Measurements from ENCODE around the gene DYNLRB1. TPM values are rescaled to one million over a fixed set of nuclear protein-coding genes. Genes with fewer than 3 reads are reported as not detected.

The DYNLRB1 gene
- total RNA-seq, 1 experiment from 2014 or later: 142 TPM

DNA sequence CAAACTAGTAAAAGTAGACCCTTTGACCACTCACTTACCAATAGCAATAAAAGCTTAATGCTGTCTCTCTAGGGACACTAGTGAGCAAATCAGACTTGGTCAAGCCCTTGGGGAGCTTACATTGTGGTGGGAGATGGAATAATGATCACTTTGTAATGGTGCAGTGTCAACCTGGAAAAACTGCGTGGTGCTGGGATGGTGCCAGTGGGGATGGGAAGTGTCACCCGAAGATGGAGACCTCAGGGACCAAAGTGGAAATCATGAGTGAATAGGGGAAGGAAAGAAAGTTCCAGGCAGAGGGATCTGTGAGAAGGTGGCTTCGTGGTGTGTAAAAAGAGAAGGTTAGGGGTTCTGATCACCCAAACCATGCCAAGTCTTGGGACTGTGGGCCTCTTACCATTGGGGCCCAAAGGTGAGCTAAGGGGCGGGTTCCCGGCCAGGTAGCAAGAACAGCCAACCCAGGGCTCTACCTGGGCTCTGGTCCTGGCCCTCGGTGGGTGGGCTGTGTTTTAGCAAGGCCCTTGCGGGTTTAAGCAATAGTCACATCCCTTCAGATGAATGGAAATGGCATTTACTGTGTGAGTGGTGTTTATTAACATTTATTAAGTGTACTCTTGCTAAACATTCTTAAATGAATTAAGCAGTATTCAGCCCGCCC lies 15.5 kb downstream of the DYNLRB1 start:
- Histone ChIP-seq H3K27me3 (replicated peaks; ENCODE audit: insufficient read depth, low read depth, low read length, poor library complexity) (no peaks in the 10 kb centered on the region), H3K36me3 (ENCODE audit: insufficient read depth, low read length, poor library complexity, severe bottlenecking) (peaks cover 64% of the 10 kb centered on the region), H3K9me3 (ENCODE audit: low read depth, low read length, poor library complexity, severe bottlenecking) (no peaks in the 10 kb centered on the region), H3K4me1 (ENCODE audit: insufficient read depth, low read length, poor library complexity, severe bottlenecking) (no peaks in the 10 kb centered on the region), H3K4me3 (ENCODE audit: low read depth, low read length, poor library complexity, severe bottlenecking) (no peak overlapping the region), H3K27ac (ENCODE audit: low read depth, low read length, poor library complexity, severe bottlenecking) (no peak overlapping the region)
- ChIA-PET POLR2A (ENCODE audit: low non-redundant PET) (no interaction called here), CTCF (no interaction called here)
- no TSS peak for BruUV-seq (replicated peaks)
- TF ChIP-seq, protein P1, sequence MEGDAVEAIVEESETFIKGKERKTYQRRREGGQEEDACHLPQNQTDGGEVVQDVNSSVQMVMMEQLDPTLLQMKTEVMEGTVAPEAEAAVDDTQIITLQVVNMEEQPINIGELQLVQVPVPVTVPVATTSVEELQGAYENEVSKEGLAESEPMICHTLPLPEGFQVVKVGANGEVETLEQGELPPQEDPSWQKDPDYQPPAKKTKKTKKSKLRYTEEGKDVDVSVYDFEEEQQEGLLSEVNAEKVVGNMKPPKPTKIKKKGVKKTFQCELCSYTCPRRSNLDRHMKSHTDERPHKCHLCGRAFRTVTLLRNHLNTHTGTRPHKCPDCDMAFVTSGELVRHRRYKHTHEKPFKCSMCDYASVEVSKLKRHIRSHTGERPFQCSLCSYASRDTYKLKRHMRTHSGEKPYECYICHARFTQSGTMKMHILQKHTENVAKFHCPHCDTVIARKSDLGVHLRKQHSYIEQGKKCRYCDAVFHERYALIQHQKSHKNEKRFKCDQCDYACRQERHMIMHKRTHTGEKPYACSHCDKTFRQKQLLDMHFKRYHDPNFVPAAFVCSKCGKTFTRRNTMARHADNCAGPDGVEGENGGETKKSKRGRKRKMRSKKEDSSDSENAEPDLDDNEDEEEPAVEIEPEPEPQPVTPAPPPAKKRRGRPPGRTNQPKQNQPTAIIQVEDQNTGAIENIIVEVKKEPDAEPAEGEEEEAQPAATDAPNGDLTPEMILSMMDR (conservative IDR thresholded peaks at IDR 0.05; ENCODE audit: low read depth, low read length): no peak
- no peak for TF ChIP-seq EZH2 (IDR thresholded peaks at IDR 0.05; ENCODE audit: borderline replicate concordance, low read depth, low read length, poor library complexity, severe bottlenecking)
- DNase-seq (ENCODE audit: low spot score): no peak
- intact Hi-C loops (cut with micrococcal nuclease; ENCODE audit: unreplicated experiment): no loop called here

DNA sequence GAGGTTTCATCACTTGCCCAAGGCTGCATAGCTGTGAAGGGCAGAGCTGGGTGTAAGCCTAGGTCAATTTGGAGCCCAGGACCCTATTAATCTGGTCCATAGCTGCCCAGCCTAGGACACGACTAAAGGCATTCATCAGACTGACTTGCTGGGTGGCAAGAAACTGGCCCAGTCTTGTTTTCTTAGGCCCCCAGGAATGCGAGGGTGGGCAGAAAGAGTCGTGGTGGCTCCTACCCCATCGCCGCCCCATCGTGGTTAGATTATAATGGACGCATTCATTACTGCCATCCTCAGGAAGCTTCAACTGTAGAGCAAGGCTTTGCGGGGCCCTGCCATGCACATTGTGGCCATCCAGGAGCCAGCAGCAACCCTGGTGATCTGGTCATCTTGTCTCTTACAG lies 16.1 kb downstream of the DYNLRB1 start:
- ChIA-PET POLR2A (ENCODE audit: low non-redundant PET) (no interaction called here), CTCF (no interaction called here)
- BruUV-seq (replicated peaks): no TSS peak
- Histone ChIP-seq H3K9me3 (ENCODE audit: low read depth, low read length, poor library complexity, severe bottlenecking) (no peaks in the 10 kb centered on the region), H3K4me1 (ENCODE audit: insufficient read depth, low read length, poor library complexity, severe bottlenecking) (no peaks in the 10 kb centered on the region), H3K27ac (ENCODE audit: low read depth, low read length, poor library complexity, severe bottlenecking) (no peak overlapping the region), H3K27me3 (replicated peaks; ENCODE audit: insufficient read depth, low read depth, low read length, poor library complexity) (no peaks in the 10 kb centered on the region), H3K36me3 (ENCODE audit: insufficient read depth, low read length, poor library complexity, severe bottlenecking) (peaks cover 61% of the 10 kb centered on the region), H3K4me3 (ENCODE audit: low read depth, low read length, poor library complexity, severe bottlenecking) (no peak overlapping the region)
- intact Hi-C loops (cut with micrococcal nuclease; ENCODE audit: unreplicated experiment): no loop called here
- no peak for TF ChIP-seq EZH2 (IDR thresholded peaks at IDR 0.05; ENCODE audit: borderline replicate concordance, low read depth, low read length, poor library complexity, severe bottlenecking)
- TF ChIP-seq, protein P1 (conservative IDR thresholded peaks at IDR 0.05; ENCODE audit: low read depth, low read length): no peak
- no peak for DNase-seq (ENCODE audit: low spot score)

DNA sequence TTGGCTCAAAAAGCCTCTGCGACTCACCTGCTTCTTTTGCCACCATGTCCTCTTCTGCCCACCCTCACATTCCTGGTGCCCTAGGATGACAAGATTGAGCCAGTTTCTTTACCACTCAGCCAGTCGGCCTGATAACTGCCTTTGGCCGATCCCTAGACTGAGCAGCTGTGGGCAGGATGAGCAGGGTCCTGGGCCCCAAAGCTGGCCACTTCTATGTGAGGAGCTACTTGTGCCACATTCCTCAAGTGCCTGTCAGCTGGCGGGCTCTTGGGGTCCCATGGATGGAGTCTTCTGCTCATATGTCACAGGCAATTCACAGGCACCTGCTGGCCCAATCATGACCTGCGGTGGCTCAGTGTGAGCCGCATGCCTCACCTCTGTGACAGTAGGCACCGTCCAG lies 16.5 kb downstream of the DYNLRB1 start:
- DNase-seq (ENCODE audit: low spot score): no peak
- ChIA-PET POLR2A (ENCODE audit: low non-redundant PET) (no interaction called here), CTCF (no interaction called here)
- no peak overlapping the region for H3K27ac ChIP-seq (ENCODE audit: low read depth, low read length, poor library complexity, severe bottlenecking)
- H3K36me3 ChIP-seq (ENCODE audit: insufficient read depth, low read length, poor library complexity, severe bottlenecking): peaks cover 61% of the 10 kb centered on the region
- H3K4me1 ChIP-seq (ENCODE audit: insufficient read depth, low read length, poor library complexity, severe bottlenecking): no peaks in the 10 kb centered on the region
- no peak for TF ChIP-seq EZH2 (IDR thresholded peaks at IDR 0.05; ENCODE audit: borderline replicate concordance, low read depth, low read length, poor library complexity, severe bottlenecking)
- H3K9me3 ChIP-seq (ENCODE audit: low read depth, low read length, poor library complexity, severe bottlenecking): no peaks in the 10 kb centered on the region
- no TSS peak for BruUV-seq (replicated peaks)
- H3K27me3 ChIP-seq (replicated peaks; ENCODE audit: insufficient read depth, low read depth, low read length, poor library complexity): no peaks in the 10 kb centered on the region
- no peak overlapping the region for H3K4me3 ChIP-seq (ENCODE audit: low read depth, low read length, poor library complexity, severe bottlenecking)
- intact Hi-C loops (cut with micrococcal nuclease; ENCODE audit: unreplicated experiment): no loop called here

Data from A673 (cell line).